Right forelimb (tissue), 1 donor: ENCODE data around the gene SOX10.
"Not testable (repeated sequence)": the region's sequence is repeated elsewhere in the genome, so short reads cannot be mapped to it uniquely, and the experiment has no call there.

Experiments
- DNase-seq: peaks from one replicate; pipeline ENCODE4 v3.0.0-alpha.2; 2018

SOX10 gene

GRCh38 chr22:37985751-37986281 is 1.5 kb upstream of the SOX10 start:
- DNase-seq, result no peak

DNA sequence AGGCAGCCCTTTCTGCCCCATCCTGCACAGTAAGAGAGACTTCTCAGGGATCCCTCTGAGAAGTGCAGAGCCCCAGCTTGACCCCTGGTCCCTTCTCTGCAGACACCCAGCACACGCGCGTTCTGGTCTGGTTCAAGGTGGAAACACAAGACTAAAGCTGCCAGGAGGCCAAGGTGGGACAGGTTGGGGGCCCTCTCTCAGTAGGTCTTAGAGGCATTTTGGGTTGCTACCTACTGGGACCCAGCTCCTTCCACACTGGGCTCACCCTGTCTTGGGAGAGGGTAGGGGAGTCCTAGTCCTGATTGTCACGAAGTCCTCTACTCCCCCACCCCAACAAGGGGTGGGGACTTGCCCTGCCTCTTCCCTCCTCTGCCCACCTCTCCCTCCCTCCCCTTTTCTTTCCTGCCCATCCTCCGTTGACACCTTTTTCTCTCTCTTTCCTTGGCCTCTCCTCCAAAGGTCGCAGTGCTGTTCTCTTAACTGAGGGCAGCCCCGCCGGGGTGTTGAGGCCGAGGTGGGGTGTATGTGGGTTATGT is 763 bp upstream of the SOX10 start:
- no peak for DNase-seq

- no peak for DNase-seq
These were observed 1.2 kb downstream of the SOX10 start for GRCh38 chr22:37982938-37983859.

DNA sequence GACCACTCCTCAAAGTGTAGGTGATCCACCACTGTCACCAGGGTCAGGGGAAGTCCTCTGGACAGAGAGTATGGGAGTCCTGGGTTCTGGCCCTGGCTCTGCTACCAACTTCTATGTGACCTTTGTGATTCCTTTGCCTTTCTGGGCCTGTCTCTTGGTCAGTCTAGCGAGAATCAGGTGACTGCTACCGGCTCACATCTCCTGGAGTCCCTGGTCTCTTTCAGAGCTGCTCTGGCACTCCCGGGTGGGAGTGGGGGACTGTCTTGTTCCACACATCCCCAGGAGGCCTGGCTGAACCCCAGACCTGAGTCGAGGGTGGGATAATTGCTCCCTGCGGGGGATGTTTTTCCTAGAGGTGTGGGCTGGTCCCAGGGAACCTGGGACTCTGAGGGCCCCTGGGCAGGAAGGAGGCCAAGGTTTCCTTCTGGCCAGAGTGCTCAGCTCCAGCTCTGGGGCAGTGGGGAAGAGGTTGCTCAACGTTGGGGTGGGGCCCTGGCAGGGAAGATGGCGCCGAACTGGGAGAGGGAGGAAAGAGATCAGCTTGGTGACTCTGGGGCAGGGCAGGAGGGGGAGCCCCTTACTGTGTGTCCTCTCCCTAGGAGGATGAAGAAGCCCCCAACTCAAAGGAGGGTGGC is 2.1 kb downstream of the SOX10 start:
- DNase-seq, result no peak

GRCh38 chr22:37981282-37982011 is 2.9 kb downstream of the SOX10 start:
- DNase-seq, result no peak

- no peak for DNase-seq
These were observed 4.6 kb downstream of the SOX10 start for GRCh38 chr22:37979782-37980181.

- DNase-seq, result no peak
These were observed 7.8 kb downstream of the SOX10 start for GRCh38 chr22:37976547-37976946.

DNA sequence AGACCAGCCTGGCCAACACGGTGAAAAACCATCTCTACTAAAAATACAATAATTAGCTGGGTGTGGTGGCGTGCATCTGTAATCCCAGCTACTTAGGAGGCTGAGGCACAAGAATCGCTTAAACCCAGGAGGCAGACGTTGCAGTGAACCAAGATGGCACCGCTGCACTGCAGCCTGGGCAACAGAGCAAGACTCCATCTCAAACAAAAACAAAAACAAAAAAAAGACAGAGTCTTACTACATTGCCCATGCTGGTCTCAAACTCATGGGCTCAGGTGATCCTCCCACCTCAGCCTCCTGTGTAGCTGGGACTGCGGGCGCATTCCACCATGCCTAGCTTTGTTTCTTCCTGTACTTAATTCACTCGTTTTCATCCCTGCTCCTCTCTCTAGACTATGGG is 8.3 kb downstream of the SOX10 start:
- not testable (repeated sequence) for DNase-seq

DNA sequence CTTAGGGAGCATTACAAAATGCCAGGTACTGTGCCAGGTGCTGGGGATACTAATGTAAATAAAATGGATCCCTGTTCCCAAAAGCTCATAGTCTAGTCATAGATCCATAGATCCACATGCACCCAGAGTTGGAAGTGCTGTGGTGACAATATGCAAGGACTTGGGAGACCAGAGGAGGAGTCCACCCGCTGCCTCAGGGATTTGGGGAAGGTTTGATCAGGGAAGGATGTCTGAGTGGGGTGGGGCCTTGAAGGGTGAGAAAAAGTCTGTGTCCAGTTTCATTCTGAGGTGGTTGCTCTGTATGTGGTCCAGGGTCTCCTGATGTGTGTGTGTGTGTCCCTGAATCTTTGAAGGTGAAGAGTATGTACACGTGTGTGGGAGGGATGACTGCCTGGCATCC is 9.2 kb downstream of the SOX10 start:
- DNase-seq, result no peak

- DNase-seq, result no peak
These were observed 10.8 kb downstream of the SOX10 start for GRCh38 chr22:37973271-37974170.

- no peak for DNase-seq
These were observed 11.8 kb downstream of the SOX10 start for GRCh38 chr22:37972527-37972926.

DNA sequence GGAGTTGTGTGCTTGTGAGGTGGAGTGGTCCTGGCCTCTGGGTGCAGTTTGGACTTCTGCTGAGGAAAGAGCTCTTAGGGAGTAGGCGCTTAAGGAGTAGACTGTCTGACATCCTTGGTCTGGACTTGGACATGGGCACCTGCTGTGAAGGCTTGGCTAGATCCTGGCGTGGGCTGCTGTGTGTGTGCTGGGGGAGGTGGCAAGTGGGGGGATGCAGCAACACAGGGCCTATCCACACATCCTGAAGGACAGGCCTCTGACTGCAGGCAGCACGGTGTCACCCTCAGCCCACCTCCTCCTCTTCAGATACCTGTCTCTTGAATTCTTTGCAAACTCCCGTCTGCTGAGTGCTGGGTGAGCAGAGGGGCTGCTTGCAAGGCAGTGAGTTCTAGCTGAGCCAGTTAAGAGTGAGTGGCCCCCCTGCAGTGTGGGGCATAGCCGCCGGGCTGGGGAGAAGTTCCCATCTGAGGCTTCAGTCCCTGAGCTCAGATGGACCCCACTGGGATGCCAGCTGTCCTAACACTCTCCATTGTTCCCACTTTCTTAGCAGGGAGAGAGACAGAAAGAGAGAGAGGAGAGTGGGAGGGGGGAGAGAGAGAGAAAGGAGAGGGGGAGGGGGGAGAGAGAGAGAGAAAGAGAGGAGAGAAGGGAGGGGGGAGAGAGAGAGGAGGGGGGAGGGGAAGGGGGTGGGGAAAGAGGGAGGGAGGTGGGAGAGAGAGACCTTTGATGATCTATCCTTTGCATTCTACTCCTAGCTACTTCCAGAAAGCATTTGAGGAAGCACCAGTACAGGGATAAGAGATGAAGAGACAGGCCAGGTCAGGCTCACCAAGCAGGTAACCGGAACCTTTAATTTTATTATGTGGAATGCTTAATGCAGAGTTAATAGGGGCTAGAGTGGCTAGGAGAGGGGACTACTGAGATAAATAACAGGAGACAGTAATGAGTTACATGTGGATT is 12.6 kb downstream of the SOX10 start:
- no peak for DNase-seq

DNA sequence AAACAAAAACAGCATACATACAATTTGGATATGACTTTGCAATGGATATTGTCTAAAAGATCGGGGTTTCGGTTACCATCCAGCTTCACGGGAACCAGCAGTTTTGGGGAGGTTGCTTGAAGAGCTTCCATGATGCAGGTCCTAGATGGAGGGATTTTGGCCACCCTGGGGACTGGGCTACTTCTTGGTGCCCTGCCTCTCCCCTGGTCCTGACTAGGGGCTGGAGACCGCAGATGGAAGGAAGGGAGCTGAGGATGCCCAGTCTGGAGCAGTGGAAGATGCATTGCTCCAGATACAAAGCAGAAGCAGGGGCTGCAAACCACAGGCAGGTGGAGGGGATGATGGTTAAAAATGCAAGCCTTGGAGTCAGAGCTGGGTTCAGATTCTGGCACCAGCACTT is 13.5 kb downstream of the SOX10 start:
- DNase-seq, result no peak

GRCh38 chr22:37968452-37969251 is 15.7 kb downstream of the SOX10 start:
- DNase-seq, result no peak

- DNase-seq, result no peak
These were observed 16.5 kb downstream of the SOX10 start for GRCh38 chr22:37967637-37968451.

- DNase-seq, result no peak
These were observed 17.2 kb downstream of the SOX10 start for GRCh38 chr22:37967147-37967546.

- no peak for DNase-seq
These were observed 18.3 kb downstream of the SOX10 start for GRCh38 chr22:37965940-37966664.

GRCh38 chr22:37961062-37961461 is 23.3 kb downstream of the SOX10 start:
- no peak for DNase-seq
